Activated T-cell treated with anti-CD3 and anti-CD28 coated beads for 1 hour (primary cell): ENCODE measurements around the gene RASL10B.
A peak's percentile ranks its signal among the peaks of the same experiment; 100 is the strongest.
"Not testable (repeated sequence)": the region's sequence is repeated elsewhere in the genome, so short reads cannot be mapped to it uniquely, and the experiment has no call there.

Source experiments
- DNase-seq: peaks from one replicate; pipeline ENCODE4 v3.0.0-alpha.2; 2020; ENCODE audit warnings: low read depth

The RASL10B gene

GRCh38 chr17:35731239-35731916, at the start of gene RASL10B:
Gene RASL10B, plus strand, starts transcription at chr17:35731639. Its CDS starts 3,546 bp downstream, at chr17:35735185.
- peak; percentile 30 for DNase-seq

GRCh38 chr17:35683591-35683990, 47.8 kb upstream of the RASL10B start:
- DNase-seq, result no peak

GRCh38 chr17:35684055-35684802, 47.2 kb upstream of the RASL10B start:
- DNase-seq, result no peak

GRCh38 chr17:35692512-35693210, 38.8 kb upstream of the RASL10B start:
- no peak for DNase-seq

GRCh38 chr17:35693662-35694061, 37.8 kb upstream of the RASL10B start:
- no peak for DNase-seq

- DNase-seq, result no peak
Observed at GRCh38 chr17:35694906-35695305, 36.5 kb upstream of the RASL10B start.

GRCh38 chr17:35695613-35696012, 35.8 kb upstream of the RASL10B start:
- DNase-seq, result no peak

- no peak for DNase-seq
Observed at GRCh38 chr17:35698800-35699199, 32.6 kb upstream of the RASL10B start.

- no peak for DNase-seq
Observed at GRCh38 chr17:35700150-35700549, 31.3 kb upstream of the RASL10B start.

- DNase-seq, result no peak
Observed at GRCh38 chr17:35701491-35701890, 29.9 kb upstream of the RASL10B start.

GRCh38 chr17:35703308-35703707, 28.1 kb upstream of the RASL10B start:
- not testable (repeated sequence) for DNase-seq

GRCh38 chr17:35705230-35705629, 26.2 kb upstream of the RASL10B start:
- no peak for DNase-seq

GRCh38 chr17:35705705-35706104, 25.7 kb upstream of the RASL10B start:
- no peak for DNase-seq

- DNase-seq, result no peak
Observed at GRCh38 chr17:35708149-35708548, 23.3 kb upstream of the RASL10B start.

- no peak for DNase-seq
Observed at GRCh38 chr17:35708951-35709350, 22.5 kb upstream of the RASL10B start.

- no peak for DNase-seq
Observed at GRCh38 chr17:35709874-35710273, 21.6 kb upstream of the RASL10B start.

- no peak for DNase-seq
Observed at GRCh38 chr17:35710950-35711349, 20.5 kb upstream of the RASL10B start.

GRCh38 chr17:35713069-35713728, 18.2 kb upstream of the RASL10B start:
- no peak for DNase-seq

- no peak for DNase-seq
Observed at GRCh38 chr17:35714988-35715387, 16.5 kb upstream of the RASL10B start.

GRCh38 chr17:35715416-35715815, 16.0 kb upstream of the RASL10B start:
- DNase-seq, result no peak

GRCh38 chr17:35716173-35716572, 15.3 kb upstream of the RASL10B start:
- no peak for DNase-seq

- DNase-seq, result no peak
Observed at GRCh38 chr17:35716897-35717465, 14.5 kb upstream of the RASL10B start.
